NCI-H128 (cell line): ENCODE measurements around the gene ERG.

ENCODE experiments used
- DNase-seq: peaks from one replicate; lab custom pipeline; 2025; ENCODE audit not compliant: unreplicated experiment; lab: John Stamatoyannopoulos, UW

ERG gene

GRCh38 chr21:38359835-38360234 is 138.4 kb downstream of the ERG start:
- no peak for DNase-seq

- DNase-seq: no peak
These were observed 139.2 kb downstream of the ERG start for GRCh38 chr21:38359090-38359489.

- DNase-seq: no peak
These were observed 139.6 kb downstream of the ERG start for GRCh38 chr21:38358666-38359065.

GRCh38 chr21:38358098-38358497 is 140.2 kb downstream of the ERG start:
- no peak for DNase-seq

GRCh38 chr21:38356883-38357625 is 141.2 kb downstream of the ERG start:
- no peak for DNase-seq

GRCh38 chr21:38355992-38356781 is 142.1 kb downstream of the ERG start:
- DNase-seq: peak; percentile 56

GRCh38 chr21:38355353-38355752 is 142.9 kb downstream of the ERG start:
- DNase-seq: no peak

- no peak for DNase-seq
These were observed 143.5 kb downstream of the ERG start for GRCh38 chr21:38354746-38355145.

- DNase-seq: no peak
These were observed 144.0 kb downstream of the ERG start for GRCh38 chr21:38354231-38354630.

- peak; percentile 73 for DNase-seq
These were observed 145.6 kb downstream of the ERG start for GRCh38 chr21:38352536-38353219.

GRCh38 chr21:38351961-38352521 is 146.2 kb downstream of the ERG start:
- no peak for DNase-seq

- DNase-seq: no peak
These were observed 146.9 kb downstream of the ERG start for GRCh38 chr21:38351176-38351959.

GRCh38 chr21:38350684-38351083 is 147.6 kb downstream of the ERG start:
- DNase-seq: no peak

- DNase-seq: no peak
These were observed 148.3 kb downstream of the ERG start for GRCh38 chr21:38349977-38350376.

GRCh38 chr21:38349111-38349746 is 149.0 kb downstream of the ERG start:
- peak; percentile 44 for DNase-seq

GRCh38 chr21:38346286-38346685 is 152.0 kb downstream of the ERG start:
- DNase-seq: no peak

- DNase-seq: no peak
These were observed 154.6 kb downstream of the ERG start for GRCh38 chr21:38343691-38344090.

GRCh38 chr21:38342739-38343138 is 155.5 kb downstream of the ERG start:
- no peak for DNase-seq

GRCh38 chr21:38341546-38342012 is 156.7 kb downstream of the ERG start:
- no peak for DNase-seq

GRCh38 chr21:38340131-38340530 is 158.1 kb downstream of the ERG start:
- no peak for DNase-seq
